HG03280 (cell line): ENCODE measurements around the gene CDC42.
"Not testable (repeated sequence)": the region's sequence is repeated elsewhere in the genome, so short reads cannot be mapped to it uniquely, and the experiment has no call there.

ENCODE experiments used
- ATAC-seq: cut with Tn5 transposase; IDR thresholded peaks from one replicate; pipeline ENCODE4 v1.9.1; 2021; ENCODE audit warnings: mild to moderate bottlenecking, moderate library complexity; ENCODE audit not compliant: unreplicated experiment

CDC42 gene

GRCh38 chr1:22034834-22035233, 17.7 kb upstream of the CDC42 start:
- not testable (repeated sequence) for ATAC-seq

GRCh38 chr1:22037520-22037919, 15.0 kb upstream of the CDC42 start:
- no peak for ATAC-seq

- no peak for ATAC-seq
Observed at GRCh38 chr1:22038036-22038435, 14.5 kb upstream of the CDC42 start.

- ATAC-seq, result peak; percentile 97
Observed at GRCh38 chr1:22039594-22040285, 12.8 kb upstream of the CDC42 start.

GRCh38 chr1:22040286-22040623, 12.3 kb upstream of the CDC42 start:
- ATAC-seq, result no peak

- no peak for ATAC-seq
Observed at GRCh38 chr1:22041505-22041904, 11.0 kb upstream of the CDC42 start.

GRCh38 chr1:22043198-22043769, 9.2 kb upstream of the CDC42 start:
- ATAC-seq, result no peak

- no peak for ATAC-seq
Observed at GRCh38 chr1:22044690-22045420, 7.7 kb upstream of the CDC42 start.

GRCh38 chr1:22045604-22046228, 6.8 kb upstream of the CDC42 start:
- no peak for ATAC-seq

GRCh38 chr1:22048351-22049192, 3.9 kb upstream of the CDC42 start:
- no peak for ATAC-seq

GRCh38 chr1:22050330-22050729, 2.2 kb upstream of the CDC42 start:
- ATAC-seq, result no peak

- no peak for ATAC-seq
Observed at GRCh38 chr1:22051607-22052114, 848 bp upstream of the CDC42 start.

GRCh38 chr1:22053017-22053860, 730 bp downstream of the CDC42 start:
- ATAC-seq, result peak; percentile 37

- no peak for ATAC-seq
Observed at GRCh38 chr1:22053861-22054770, 1.6 kb downstream of the CDC42 start.

- no peak for ATAC-seq
Observed at GRCh38 chr1:22055463-22055862, 3.0 kb downstream of the CDC42 start.

GRCh38 chr1:22056043-22056442, 3.5 kb downstream of the CDC42 start:
- no peak for ATAC-seq

- no peak for ATAC-seq
Observed at GRCh38 chr1:22056936-22057335, 4.4 kb downstream of the CDC42 start.

GRCh38 chr1:22057861-22058260, 5.4 kb downstream of the CDC42 start:
- ATAC-seq, result no peak
